ENCODE results near the gene ADARB1.
"Not testable (repeated sequence)": the region's sequence is repeated elsewhere in the genome, so short reads cannot be mapped to it uniquely, and the experiment has no call there.

The ADARB1 gene

GRCh38 chr21:45137612-45137937, 63.2 kb downstream of the ADARB1 start:
- DNase-seq = no peak

GRCh38 chr21:45138199-45139002, 64.0 kb downstream of the ADARB1 start:
- DNase-seq = peak; percentile 81 to 92 (median 88)

DNA sequence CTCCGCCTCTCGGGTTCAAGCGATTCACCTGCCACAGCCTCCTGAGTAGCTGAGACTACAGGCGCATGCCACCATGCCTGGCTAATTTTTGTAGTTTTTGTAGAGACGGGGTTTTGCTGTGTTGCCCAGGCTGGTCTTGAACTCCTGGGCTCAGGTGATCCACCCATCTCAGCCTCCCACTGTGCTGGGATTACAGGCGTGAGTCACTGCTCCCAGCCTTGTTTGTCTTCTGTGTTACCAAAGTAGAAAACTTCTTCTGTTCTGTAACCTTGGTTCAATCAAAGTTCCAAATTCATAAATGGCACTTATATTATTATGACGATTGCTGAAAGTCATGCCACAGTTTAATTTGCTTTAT, 64.6 kb downstream of the ADARB1 start:
- DNase-seq = not testable (repeated sequence)

DNA sequence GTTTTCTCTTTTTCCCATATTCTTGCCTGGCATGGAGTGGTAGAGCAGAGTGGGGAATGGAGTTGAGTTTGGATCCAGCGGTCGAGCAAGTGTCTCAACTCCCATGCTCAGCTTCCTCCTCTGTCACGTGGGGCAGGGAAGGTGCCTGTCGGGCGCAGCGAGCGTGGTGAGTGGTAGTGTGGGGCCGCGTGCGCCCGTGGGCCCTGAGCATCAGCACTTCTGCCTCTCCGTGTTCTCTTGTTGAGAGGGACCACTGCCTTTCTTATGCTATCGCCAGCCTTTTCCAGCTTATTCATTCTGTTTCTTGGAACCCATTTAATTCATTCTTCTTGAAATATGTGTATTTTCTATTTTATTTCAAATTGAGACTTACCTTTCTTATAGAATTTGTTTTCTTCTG, 65.1 kb downstream of the ADARB1 start:
- no peak for DNase-seq

DNA sequence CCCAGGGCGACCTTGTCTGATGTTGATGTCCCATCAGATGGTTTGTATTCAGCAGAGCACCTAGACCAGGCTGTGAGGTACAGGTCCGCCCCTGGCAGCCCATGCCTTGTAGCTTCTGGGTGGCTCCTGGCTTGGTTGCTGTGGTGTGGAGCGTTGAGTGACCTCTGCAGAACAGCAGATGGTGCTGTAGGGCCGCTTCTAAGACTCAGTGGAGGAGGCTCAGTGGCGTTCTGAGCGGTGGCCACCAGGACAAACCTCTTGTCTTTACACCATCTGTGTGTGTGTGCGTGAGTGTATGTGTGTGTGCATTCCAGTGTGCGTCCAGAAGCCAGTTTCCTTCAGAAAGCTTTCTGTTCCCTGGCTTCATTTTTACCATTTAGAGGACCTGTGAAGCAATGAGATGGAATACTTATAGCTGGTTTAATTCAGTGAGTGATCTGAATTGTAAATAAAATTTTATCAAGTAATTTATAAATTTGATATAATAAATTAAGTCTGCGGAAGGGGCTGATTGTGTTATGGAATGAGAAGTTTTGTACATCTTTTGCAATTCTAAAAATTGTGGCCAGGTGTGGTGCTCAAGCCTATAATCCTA, 66.1 kb downstream of the ADARB1 start:
- DNase-seq = peak; percentile 88 to 94 (median 92)

DNA sequence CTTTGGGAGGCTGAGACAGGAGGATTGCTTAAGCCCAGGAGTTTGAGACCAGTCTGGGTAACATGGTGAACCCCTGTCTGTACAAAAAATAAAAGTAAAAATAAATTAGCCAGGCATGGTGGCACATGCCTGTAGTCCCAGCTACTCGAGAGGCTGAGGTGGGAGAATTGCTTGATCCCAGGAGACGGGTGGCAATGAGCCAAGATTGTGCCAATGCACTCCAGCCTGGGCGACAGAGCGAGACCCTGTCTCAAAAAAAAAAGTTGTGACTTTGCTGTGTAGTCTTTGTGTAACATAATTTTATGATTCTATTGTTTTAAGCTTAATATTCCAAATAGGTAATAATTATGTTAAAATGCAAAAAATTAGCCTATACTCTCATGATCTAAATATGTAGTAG, 66.6 kb downstream of the ADARB1 start:
- not testable (repeated sequence) for DNase-seq

DNA sequence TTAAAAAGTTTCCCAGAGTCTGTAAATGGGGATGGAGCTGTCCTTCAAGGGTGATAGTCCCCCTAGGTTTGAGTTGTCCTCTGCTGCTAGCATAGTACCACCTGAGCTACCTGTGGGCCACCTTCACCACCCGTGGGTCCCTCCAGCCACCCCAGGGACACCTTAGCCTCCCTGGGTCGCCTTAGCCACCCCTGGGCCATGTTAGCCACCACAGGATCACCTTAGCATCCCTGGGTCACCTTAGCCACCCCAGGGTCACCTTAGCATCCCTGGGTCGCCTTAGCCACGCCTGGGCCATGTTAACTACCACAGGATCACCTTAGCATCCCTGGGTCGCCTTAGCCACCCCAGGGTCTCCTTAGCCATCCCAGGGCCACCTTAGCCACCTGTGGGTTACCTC, 67.1 kb downstream of the ADARB1 start:
- no peak for DNase-seq

DNA sequence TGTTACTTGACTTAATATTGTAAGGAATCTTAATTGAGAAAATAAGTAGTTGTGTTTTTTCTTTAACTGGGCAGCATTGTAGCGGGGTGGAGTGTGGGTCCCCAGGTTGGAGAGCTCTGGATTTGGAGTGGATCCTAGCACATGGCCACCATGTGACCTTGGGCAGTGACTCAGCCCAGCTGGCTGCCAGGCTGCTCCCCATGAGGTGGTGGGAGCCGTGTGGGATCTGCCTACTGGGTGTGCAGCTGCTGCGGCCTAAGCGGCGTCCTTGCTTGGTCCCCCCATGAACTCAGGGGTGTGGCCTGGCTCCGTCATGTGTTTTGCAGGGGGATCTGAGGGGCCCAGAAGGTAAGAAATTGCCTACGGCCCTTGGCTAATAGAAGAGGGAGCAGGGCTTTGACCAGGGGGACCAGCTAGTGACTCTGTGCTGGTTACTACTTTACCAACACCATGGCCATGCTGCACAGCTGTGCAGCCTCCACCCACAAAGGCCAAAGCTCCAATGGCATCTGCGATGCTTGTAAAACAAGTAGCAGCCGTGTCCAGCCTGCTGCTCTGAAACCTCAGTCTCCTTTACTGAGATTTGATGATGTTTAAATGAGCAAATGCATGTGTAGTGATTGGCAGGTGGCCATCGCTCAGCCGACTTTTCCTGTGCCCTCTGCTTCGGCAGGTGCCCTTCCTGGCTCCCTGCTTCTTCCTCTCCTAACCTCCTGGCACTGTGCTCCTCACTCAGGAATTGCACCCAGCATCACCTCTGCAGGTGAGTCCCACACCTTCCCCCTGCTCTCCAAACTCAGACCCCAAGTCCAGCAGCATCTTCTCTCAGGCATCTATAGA, 68.3 kb downstream of the ADARB1 start:
- peak in 2 of 4 experiments; percentile 27 to 52 for DNase-seq

- no peak for DNase-seq
These were observed 69.5 kb downstream of the ADARB1 start for GRCh38 chr21:45143855-45144254.

GRCh38 chr21:45145146-45145545, 70.8 kb downstream of the ADARB1 start:
- DNase-seq = no peak

GRCh38 chr21:45145846-45146245, 71.5 kb downstream of the ADARB1 start:
- not testable (repeated sequence) for DNase-seq

DNA sequence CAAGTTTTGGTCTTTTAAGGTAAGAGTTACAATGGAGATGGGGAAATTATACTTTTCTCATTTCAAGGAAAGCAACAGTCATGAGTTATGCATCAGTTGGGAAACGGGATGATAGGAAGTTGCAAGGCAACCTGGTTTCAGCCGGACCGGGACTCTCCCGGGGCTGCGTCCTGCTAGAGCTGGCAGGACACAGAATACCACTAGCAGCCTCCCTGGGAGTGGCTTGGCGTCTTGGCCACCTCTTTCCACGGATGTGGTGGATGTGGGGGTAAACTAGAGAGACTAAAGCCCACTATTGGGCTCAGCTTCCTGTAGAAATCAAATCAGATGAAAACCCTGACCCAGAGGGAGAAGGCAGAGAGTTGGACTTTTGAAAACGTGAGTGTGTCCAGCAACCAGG, 71.9 kb downstream of the ADARB1 start:
- no peak for DNase-seq

DNA sequence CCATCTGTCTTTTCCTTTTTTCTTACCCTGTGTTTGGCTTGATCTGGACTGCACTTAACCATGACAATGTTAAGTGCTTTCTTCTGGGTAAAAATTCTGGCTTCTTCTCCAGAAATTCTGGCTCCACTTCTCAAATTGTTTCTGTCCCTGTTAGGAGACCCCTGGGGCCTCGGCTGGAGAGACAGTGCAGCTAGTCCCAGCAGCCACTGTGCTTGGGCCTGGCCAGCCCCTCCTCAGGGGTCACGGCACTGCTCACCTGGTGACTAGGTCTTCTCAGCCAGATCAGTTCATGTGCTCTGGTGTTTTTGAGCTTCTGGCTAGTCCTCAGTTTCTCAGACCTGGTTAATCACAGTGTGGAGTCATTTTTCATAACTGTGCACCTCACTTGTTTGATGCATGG, 72.4 kb downstream of the ADARB1 start:
- no peak for DNase-seq

DNA sequence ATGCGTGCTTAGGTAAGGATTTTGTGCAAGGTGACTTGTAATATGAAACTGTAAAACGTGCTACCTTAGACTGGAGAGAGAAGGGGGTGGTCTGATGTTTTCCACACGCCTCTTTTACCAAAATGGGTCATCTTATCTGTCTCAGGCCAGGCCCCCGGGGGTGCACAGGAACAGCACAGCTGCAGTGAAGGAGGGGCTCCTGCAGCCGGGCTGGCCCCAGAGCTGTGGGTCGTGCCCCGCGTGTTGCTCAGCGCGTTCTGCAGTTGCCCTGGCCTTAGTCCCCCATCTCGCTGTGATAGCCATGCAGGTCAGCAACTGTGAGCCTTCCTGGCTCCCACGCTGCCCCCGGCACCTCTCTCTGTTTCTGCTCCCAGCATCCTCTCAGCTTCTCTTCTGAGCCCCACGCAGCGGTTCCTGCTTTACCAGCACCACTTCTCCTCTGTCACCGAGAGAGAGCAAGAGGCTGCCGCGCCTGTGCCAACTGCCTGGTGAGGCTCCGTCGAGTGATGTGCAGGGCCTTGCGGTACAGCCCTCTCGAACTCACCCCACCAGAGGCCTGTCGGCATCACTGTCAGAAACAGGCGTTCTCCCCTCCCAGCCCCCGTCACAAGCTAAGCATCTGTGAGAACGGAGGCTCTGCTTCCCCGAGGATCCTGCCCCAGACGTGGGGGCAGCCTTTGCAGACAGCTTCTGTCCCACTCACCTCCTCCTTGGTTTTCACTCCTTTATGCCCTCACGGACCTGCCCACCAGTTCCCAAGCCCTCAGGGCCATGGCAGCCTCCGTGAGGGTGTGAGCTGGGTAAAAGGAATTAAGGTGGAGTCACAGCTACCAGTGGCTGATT, 73.3 kb downstream of the ADARB1 start:
- DNase-seq = no peak

GRCh38 chr21:45148316-45148990, 74.1 kb downstream of the ADARB1 start:
- no peak for DNase-seq

DNA sequence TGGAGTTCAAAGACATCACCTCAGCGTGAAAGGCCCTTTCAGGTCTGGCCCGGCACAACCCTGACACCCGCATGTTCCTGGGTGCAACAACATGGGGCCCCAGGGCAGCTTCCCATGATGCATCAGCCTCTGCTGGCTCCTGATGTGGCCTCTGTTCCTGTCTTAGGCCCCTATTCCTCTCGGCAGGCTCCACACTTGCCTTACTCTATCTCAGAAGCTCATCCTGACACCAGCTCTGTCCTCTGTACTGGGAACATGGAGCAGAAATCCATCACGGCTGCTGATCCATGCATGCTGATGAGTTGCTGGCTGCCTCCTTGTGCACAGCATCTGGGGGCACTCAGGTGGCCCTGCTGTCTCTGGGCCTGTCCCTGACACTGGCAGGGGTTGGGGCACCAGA, 74.6 kb downstream of the ADARB1 start:
- DNase-seq = no peak

DNA sequence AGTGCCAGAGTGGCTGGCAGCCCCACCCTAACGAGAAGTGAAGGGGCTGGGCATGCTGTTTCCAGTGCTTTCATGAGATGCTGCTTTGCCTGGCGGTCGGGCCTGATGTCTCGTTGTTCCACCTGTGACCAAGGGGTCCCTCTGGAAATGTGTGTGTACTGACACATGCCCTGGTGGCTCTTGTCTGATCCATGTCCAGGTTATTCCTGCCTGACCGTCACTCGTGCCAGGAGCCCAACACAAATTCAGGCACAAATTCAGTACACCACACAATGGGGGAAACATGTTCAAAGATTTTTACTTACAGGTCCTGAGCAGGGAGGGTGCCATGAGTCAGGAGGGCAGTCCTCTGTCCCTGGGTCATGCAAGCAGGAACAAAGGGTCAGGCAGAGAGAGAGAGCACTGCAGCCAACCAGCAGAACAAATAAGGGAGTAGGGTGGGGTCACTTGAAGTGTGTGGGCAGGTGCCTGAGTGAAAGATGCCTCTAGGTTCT, 76.3 kb downstream of the ADARB1 start:
- DNase-seq = peak in 2 of 4 experiments; percentile 41 to 53

GRCh38 chr21:45151445-45152160, 77.2 kb downstream of the ADARB1 start:
- DNase-seq = peak in 2 of 4 experiments; percentile 29 to 53

DNA sequence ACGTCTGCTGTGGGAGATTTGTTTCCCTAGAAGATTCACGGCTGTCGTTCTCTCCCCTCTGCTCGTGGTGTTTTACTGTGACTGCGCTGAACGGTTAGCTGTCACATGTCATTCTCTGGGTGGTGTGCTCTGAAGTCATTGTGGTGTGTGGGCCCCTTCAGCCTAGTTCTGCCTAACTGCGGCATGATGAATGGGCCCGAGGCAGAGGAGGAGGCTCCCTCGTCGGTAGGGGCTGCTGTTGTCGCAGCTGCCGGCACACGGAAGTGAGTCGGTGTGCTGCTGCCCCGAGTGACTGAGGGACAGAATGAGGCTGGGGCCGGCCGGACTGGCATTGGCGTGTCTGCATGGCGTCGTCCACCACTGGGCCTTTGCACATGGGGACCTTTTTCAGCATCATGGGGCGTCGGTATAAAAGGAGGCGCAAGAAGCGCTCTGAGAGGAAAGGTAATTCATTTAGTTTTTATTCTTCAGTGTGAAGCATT, 77.9 kb downstream of the ADARB1 start:
- peak; percentile 91 to 95 (median 93) for DNase-seq

- DNase-seq = peak in 2 of 4 experiments; percentile 39 to 44
These were observed 79.3 kb downstream of the ADARB1 start for GRCh38 chr21:45153358-45154318.

Measured in suppressor macrophage (primary cell).